H1 (cell line): ENCODE measurements around the gene PLEKHG4. TPM values are rescaled to one million over a fixed set of nuclear protein-coding genes. Genes with fewer than 3 reads are reported as not detected.

Experiments used
- CTCF ChIA-PET: fragments of 300-600 bp; sonication (Branson Sonifier 250); formaldehyde crosslinking; loops from one replicate; lab custom pipeline; 2021; ENCODE audit not compliant: partially characterized antibody; lab: Charles Lee
- POLR2A ChIA-PET: fragments of 300-600 bp; sonication (Branson Sonifier 250); formaldehyde crosslinking; loops from one replicate; lab custom pipeline; 2021; ENCODE audit warnings: inconsistent platforms; ENCODE audit not compliant: partially characterized antibody; lab: Charles Lee
- DNase-seq, 2 experiments: peaks; one replicate each; pipeline versions ENCODE4 v3.0.0 to v3.0.0-alpha.2; 2010 to 2022; ENCODE audit warnings: low spot score in 2 of 2, low read depth in 1 of 2, mixed read lengths in 1 of 2
- FAIRE-seq: peaks from 2 replicates; lab custom pipeline; 2011; peaks lifted over from hg19 to GRCh38; lab: Jason Lieb, UNC
- H2AFZ ChIP-seq: 2 replicates; pipeline ENCODE4 v1.8.1; 2012; ENCODE audit warnings: low read length, inconsistent platforms
- H2AK5ac ChIP-seq: 2 replicates; pipeline ENCODE4 v1.6.1; 2013; ENCODE audit warnings: low read depth, low read length
- H2BK120ac ChIP-seq: replicated peaks from 2 replicates; pipeline ENCODE3; 2013; ENCODE audit warnings: low read depth, low read length, inconsistent platforms
- H2BK12ac ChIP-seq: 2 replicates; pipeline ENCODE4 v1.6.1; 2013; ENCODE audit warnings: low read depth, low read length
- H2BK15ac ChIP-seq: 2 replicates; pipeline ENCODE4 v1.6.1; 2013; ENCODE audit warnings: low read length
- H2BK20ac ChIP-seq: 2 replicates; pipeline ENCODE4 v1.6.1; 2013; ENCODE audit warnings: low read length
- H2BK5ac ChIP-seq: 2 replicates; pipeline ENCODE4 v1.6.1; 2013; ENCODE audit warnings: low read depth, low read length
- H3K14ac ChIP-seq: 2 replicates; pipeline ENCODE4 v1.6.1; 2013; ENCODE audit warnings: inconsistent platforms; ENCODE audit not compliant: insufficient read length
- H3K18ac ChIP-seq: 2 replicates; pipeline ENCODE4 v1.6.1; 2013; ENCODE audit warnings: low read length; ENCODE audit errors: extremely low read depth
- H3K23ac ChIP-seq: 2 replicates; pipeline ENCODE4 v1.6.1; 2013; ENCODE audit warnings: inconsistent platforms; ENCODE audit not compliant: insufficient read length
- H3K23me2 ChIP-seq: 2 replicates; pipeline ENCODE4 v1.6.1; 2013; ENCODE audit warnings: low read depth, low read length
- H3K27ac ChIP-seq: 2 replicates; pipeline ENCODE4 v1.6.1; 2011; ENCODE audit warnings: low read depth, low read length, inconsistent platforms
- H3K27me3 ChIP-seq, 4 experiments: replicated peaks in 1 of 4; 1 replicate in 1 of 4; 2 replicates in 3 of 4; pipeline versions ENCODE4 v1.6.1 to v1.8.1; 2011 to 2013; ENCODE audit warnings: low read length in 3 of 4, mild to moderate bottlenecking in 3 of 4, inconsistent platforms in 2 of 4, mixed read lengths in 2 of 4, moderate library complexity in 1 of 4; ENCODE audit not compliant: control insufficient read depth in 3 of 4, insufficient read depth in 3 of 4; ENCODE audit errors: extremely low read depth in 1 of 4
- H3K36me3 ChIP-seq, 4 experiments: 2 replicates each; pipeline versions ENCODE4 v1.6.1 to v1.8.1; 2011 to 2013; ENCODE audit warnings: mild to moderate bottlenecking in 4 of 4, low read length in 3 of 4, moderate library complexity in 2 of 4, control low read depth in 1 of 4, inconsistent platforms in 1 of 4; ENCODE audit not compliant: insufficient read depth in 4 of 4, control insufficient read depth in 2 of 4
- H3K4ac ChIP-seq: replicated peaks from 2 replicates; pipeline ENCODE3; 2013; ENCODE audit warnings: low read length, low read depth, mixed read lengths, inconsistent platforms; ENCODE audit not compliant: insufficient read length
- H3K4me1 ChIP-seq, 4 experiments: replicated peaks in 1 of 4; 1 replicate in 1 of 4; 2 replicates in 3 of 4; pipeline versions ENCODE4 v1.6.1 to v1.8.1; 2011 to 2013; ENCODE audit warnings: low read length in 3 of 4, inconsistent platforms in 2 of 4, mixed read lengths in 1 of 4; ENCODE audit not compliant: insufficient read depth in 4 of 4, control insufficient read depth in 3 of 4
- H3K4me2 ChIP-seq, 2 experiments: 2 replicates each; pipeline versions ENCODE4 v1.6.1 to v1.8.1; 2011 to 2013; ENCODE audit warnings: low read depth in 2 of 2, low read length in 2 of 2, control low read depth in 1 of 2, inconsistent platforms in 1 of 2, mild to moderate bottlenecking in 1 of 2; ENCODE audit not compliant: insufficient read depth in 1 of 2
- H3K4me3 ChIP-seq, 4 experiments: fragments of 200-600, 300-600 bp in 1 of 4; sonication (generic), shearing (Covaris generic), sonication (Bioruptor Twin) in 1 of 4; 2 replicates each; pipeline versions ENCODE4 v1.5.1 to v1.8.1; 2011 to 2016; ENCODE audit warnings: low read length in 4 of 4, low read depth in 3 of 4, control low read depth in 2 of 4, inconsistent platforms in 2 of 4, mild to moderate bottlenecking in 2 of 4, mixed read lengths in 1 of 4, moderate library complexity in 1 of 4; ENCODE audit not compliant: insufficient read depth in 2 of 4; ENCODE audit errors: extremely low read depth in 1 of 4
- H3K56ac ChIP-seq: replicated peaks from 2 replicates; pipeline ENCODE3; 2013; ENCODE audit warnings: low read depth, mild to moderate bottlenecking, mixed read lengths, low read length, inconsistent platforms; ENCODE audit not compliant: insufficient read length
- H3K79me1 ChIP-seq: 2 replicates; pipeline ENCODE4 v1.6.1; 2013; ENCODE audit warnings: low read depth, low read length, control low read depth
- H3K79me2 ChIP-seq, 2 experiments: 2 replicates each; pipeline versions ENCODE4 v1.6.1 to v1.8.1; 2012 to 2013; ENCODE audit warnings: low read length in 2 of 2, mild to moderate bottlenecking in 2 of 2, inconsistent platforms in 1 of 2; ENCODE audit not compliant: insufficient read depth in 2 of 2, control insufficient read depth in 1 of 2
- H3K9ac ChIP-seq, 4 experiments: replicated peaks in 1 of 4; 1 replicate in 1 of 4; 2 replicates in 3 of 4; pipeline versions ENCODE4 v1.6.1 to v1.8.1; 2011 to 2013; ENCODE audit warnings: low read depth in 3 of 4, low read length in 3 of 4, control low read depth in 2 of 4, mild to moderate bottlenecking in 2 of 4, moderate library complexity in 2 of 4, inconsistent platforms in 1 of 4; ENCODE audit errors: extremely low read depth in 1 of 4
- H3K9me3 ChIP-seq, 2 experiments: 2 replicates each; pipeline versions ENCODE4 v1.6.1 to v1.8.1; 2012 to 2013; ENCODE audit warnings: mild to moderate bottlenecking in 2 of 2, moderate library complexity in 2 of 2, control low read depth in 1 of 2, inconsistent platforms in 1 of 2, low read depth in 1 of 2, low read length in 1 of 2, mixed read lengths in 1 of 2; ENCODE audit not compliant: insufficient read depth in 2 of 2
- H4K20me1 ChIP-seq, 2 experiments: replicated peaks in 1 of 2; 2 replicates each; pipeline versions ENCODE3 to v1.8.1; 2011 to 2013; ENCODE audit warnings: inconsistent platforms in 2 of 2, low read length in 2 of 2, mild to moderate bottlenecking in 1 of 2; ENCODE audit not compliant: insufficient read depth in 2 of 2, control insufficient read depth in 1 of 2
- H4K5ac ChIP-seq: 2 replicates; pipeline ENCODE4 v1.6.1; 2013; ENCODE audit warnings: low read length, low read depth, mixed read lengths, inconsistent platforms; ENCODE audit not compliant: insufficient read length
- H4K8ac ChIP-seq: 2 replicates; pipeline ENCODE4 v1.8.0; 2013; ENCODE audit warnings: mild to moderate bottlenecking, moderate library complexity, low read length, inconsistent platforms; ENCODE audit not compliant: insufficient read depth; ENCODE audit errors: extremely low read depth
- H4K91ac ChIP-seq: replicated peaks from 2 replicates; pipeline ENCODE3; 2013; ENCODE audit warnings: low read length, mixed read lengths, inconsistent platforms; ENCODE audit not compliant: insufficient read length
- CEBPB ChIP-seq: IDR thresholded peaks from 2 replicates; pipeline ENCODE4 v1.6.1; 2012; ENCODE audit warnings: low read depth, low read length
- GABPA ChIP-seq: IDR thresholded peaks from 2 replicates; pipeline ENCODE4 v1.6.1; 2011; ENCODE audit warnings: mild to moderate bottlenecking, low read length, moderate library complexity, borderline replicate concordance; ENCODE audit not compliant: insufficient read depth
- GTF2F1 ChIP-seq: IDR thresholded peaks from 2 replicates; pipeline ENCODE4 v1.6.1; 2012; ENCODE audit warnings: low read depth, low read length, improper control_type of control experiment, borderline replicate concordance
- POLR2A ChIP-seq, 2 experiments: IDR thresholded peaks; 1 replicate in 1 of 2; 2 replicates in 1 of 2; pipeline ENCODE4 v1.6.1; 2011; ENCODE audit warnings: low read depth in 2 of 2, low read length in 2 of 2, mild to moderate bottlenecking in 2 of 2; ENCODE audit errors: control extremely low read depth in 1 of 2
- POU5F1 ChIP-seq: IDR thresholded peaks from 2 replicates; pipeline ENCODE4 v1.6.1; 2011; ENCODE audit warnings: low read depth, mild to moderate bottlenecking, low read length, moderate library complexity
- RBBP5 ChIP-seq: IDR thresholded peaks from 2 replicates; pipeline ENCODE4 v1.7.1; 2012; ENCODE audit warnings: low read depth, mild to moderate bottlenecking, inconsistent platforms, low read length, moderate library complexity, borderline replicate concordance
- RNF2 ChIP-seq: fragments of 200-900, 300-1000 bp; sonication (generic); IDR thresholded peaks from 2 replicates; pipeline ENCODE4 v1.7.1; 2016; ENCODE audit warnings: borderline replicate concordance, low read depth, mild to moderate bottlenecking, antibody characterized with exemption, low read length; ENCODE audit not compliant: poor library complexity, severe bottlenecking; ENCODE audit errors: missing control alignments
- RXRA ChIP-seq: IDR thresholded peaks from 2 replicates; pipeline ENCODE4 v1.6.1; 2011; ENCODE audit warnings: low read depth, mild to moderate bottlenecking, low read length, moderate library complexity; ENCODE audit not compliant: insufficient read depth
- TAF1 ChIP-seq: IDR thresholded peaks from 2 replicates; pipeline ENCODE4 v1.6.1; 2011; ENCODE audit warnings: mild to moderate bottlenecking, low read depth, low read length
- ZNF274 ChIP-seq: IDR thresholded peaks from 2 replicates; pipeline ENCODE4 v1.7.0; 2012; ENCODE audit warnings: low read length, borderline replicate concordance; ENCODE audit errors: extremely low read depth
- WGBS, 2 experiments: shearing (Covaris generic) in 1 of 2; methylation state at CpG; one replicate each; pipeline versions ENCODE4 v1.1.6 to v1.1.7; 2013 to 2015; ENCODE audit warnings: low lambda C conversion rate in 2 of 2, mixed read lengths in 2 of 2, inconsistent platforms in 1 of 2, low coverage in 1 of 2, missing lambda C conversion rate in 1 of 2; ENCODE audit not compliant: insufficient replicate concordance in 2 of 2, insufficient coverage in 1 of 2, insufficient read length in 1 of 2; ENCODE audit errors: extremely low coverage in 1 of 2, missing lambda C conversion rate in 1 of 2; 5-methylcytosine and 5-hydroxymethylcytosine counted together
- polyA plus RNA-seq, 7 experiments: library from polyadenylated mRNA; depleted of rRNA in 3 of 7; stranded (reverse) in 5 of 7; unstranded in 2 of 7; fragments of >200 nt in 5 of 7; fragments of 200-250 nt in 2 of 7; gene quantifications; 1 replicate in 5 of 7; 2 replicates in 1 of 7; 4 replicates in 1 of 7; pipeline versions ENCODE4 v1.2.1 to v1.2.3, GENCODE V29; 2011 to 2013; ENCODE audit warnings: missing spikeins in 2 of 7, mixed read lengths in 2 of 7
- total RNA-seq: library from RNA; stranded (reverse); fragmentation: NEBNext Ultra II Directional; extraction: Animal tissue kit (Norgen Biotek cat#: 25700); gene quantifications from 2 replicates; pipeline ENCODE4 v1.2.1, GENCODE V29; 2021
- TF ChIP-seq, protein P1 (sequence below): IDR thresholded peaks from 2 replicates; pipeline ENCODE4 v1.6.1; 2011; ENCODE audit warnings: low read length, improper control_type of control experiment

Gene PLEKHG4
- total and polyA plus RNA-seq, 2 of the 8 experiments (the other 6 are each of a cell fraction or from before 2014, with no cell fraction given), result 7.7 to 11.1 TPM

DNA sequence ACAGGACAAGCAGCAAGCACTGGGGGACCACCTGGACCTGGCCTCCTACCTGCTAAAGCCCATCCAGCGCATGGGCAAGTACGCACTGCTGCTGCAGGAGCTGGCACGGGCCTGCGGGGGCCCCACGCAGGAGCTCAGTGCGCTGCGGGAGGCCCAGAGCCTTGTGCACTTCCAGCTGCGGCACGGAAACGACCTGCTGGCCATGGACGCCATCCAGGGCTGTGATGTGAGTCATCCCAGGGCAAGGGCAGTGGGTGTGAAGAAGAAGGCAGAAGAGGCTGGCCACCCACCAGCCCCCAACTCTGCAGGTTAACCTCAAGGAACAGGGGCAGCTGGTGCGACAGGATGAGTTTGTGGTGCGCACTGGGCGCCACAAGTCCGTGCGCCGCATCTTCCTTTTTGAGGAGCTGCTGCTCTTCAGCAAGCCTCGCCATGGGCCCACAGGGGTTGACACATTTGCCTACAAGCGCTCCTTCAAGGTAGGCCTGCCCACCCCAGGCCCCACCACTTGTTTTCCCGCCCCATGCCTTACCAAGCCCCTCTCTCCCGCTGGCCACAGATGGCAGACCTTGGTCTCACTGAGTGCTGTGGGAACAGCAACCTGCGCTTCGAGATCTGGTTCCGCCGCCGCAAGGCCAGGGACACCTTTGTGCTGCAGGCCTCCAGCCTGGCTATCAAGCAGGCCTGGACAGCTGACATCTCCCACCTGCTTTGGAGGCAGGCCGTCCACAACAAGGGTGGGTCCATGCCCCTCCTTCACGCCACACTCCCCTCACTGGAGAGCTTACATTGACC, 7.3 kb downstream of the PLEKHG4 start:
- Histone ChIP-seq H3K23ac (no peak overlapping the region), H3K4me1 (peaks cover 0 to 2% (median 0%) of the 10 kb centered on the region in 4 experiments; a peak in 1 of 7 replicates), H2BK15ac (no peak overlapping the region), H3K9ac (no peak overlapping the region), H3K4ac (no peak overlapping the region), H2AFZ (no peak overlapping the region), H3K9me3 (no peaks in the 10 kb centered on the region), H4K5ac (no peak overlapping the region), H3K27me3 (no peaks in the 10 kb centered on the region; a peak in 1 of 7 replicates), H3K14ac (no peak overlapping the region), H2BK120ac (no peak overlapping the region), H3K36me3 (no peaks in the 10 kb centered on the region), H3K4me3 (no peak overlapping the region), H2BK12ac (no peak overlapping the region), H2AK5ac (no peak overlapping the region), H3K79me2 (no peaks in the 10 kb centered on the region), H2BK20ac (no peak overlapping the region), H3K23me2 (no peaks in the 10 kb centered on the region), H3K27ac (no peak overlapping the region), H3K18ac (no peak overlapping the region), H4K20me1 (peaks cover 2 to 9% of the 10 kb centered on the region in 2 experiments), H4K91ac (no peak overlapping the region), H4K8ac (no peak overlapping the region; the same call in 1 of the 2 replicates), H3K79me1 (no peaks in the 10 kb centered on the region), H3K4me2 (no peak overlapping the region), H2BK5ac (no peak overlapping the region), H3K56ac (no peak overlapping the region)
- WGBS, 2 experiments, result 90% methylated on average over 25 of the region's 28 CpGs; no CpG with 5 or more reads in 1 of the 2 experiments
- ChIA-PET CTCF (interaction anchor here (0.5 to 10.5 kb wide), 28 partner anchors 8 to 312 kb away, joined by 3 to 217 read pairs (median 5); partner anchors contain the start of genes KCTD19, LRRC36, TPPP3 and ZDHHC1), POLR2A (interaction anchor here (1.1 to 2.3 kb wide), 5 partner anchors 8 to 109 kb away, joined by 3 to 8 read pairs (median 3); no protein-coding TSS in a partner anchor)
- FAIRE-seq (no peak), DNase-seq (no peak)
- no peak for TF ChIP-seq POLR2A (IDR thresholded peaks at IDR 0.05; ENCODE audit: control extremely low read depth in 1 of 2, low read depth in 2 of 2, low read length in 2 of 2)
- TF ChIP-seq, protein P1, sequence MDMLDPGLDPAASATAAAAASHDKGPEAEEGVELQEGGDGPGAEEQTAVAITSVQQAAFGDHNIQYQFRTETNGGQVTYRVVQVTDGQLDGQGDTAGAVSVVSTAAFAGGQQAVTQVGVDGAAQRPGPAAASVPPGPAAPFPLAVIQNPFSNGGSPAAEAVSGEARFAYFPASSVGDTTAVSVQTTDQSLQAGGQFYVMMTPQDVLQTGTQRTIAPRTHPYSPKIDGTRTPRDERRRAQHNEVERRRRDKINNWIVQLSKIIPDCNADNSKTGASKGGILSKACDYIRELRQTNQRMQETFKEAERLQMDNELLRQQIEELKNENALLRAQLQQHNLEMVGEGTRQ, result no peak
- TF ChIP-seq RXRA, result no peak
- no peak for TF ChIP-seq POU5F1
- TF ChIP-seq ZNF274, result no peak
- no peak for TF ChIP-seq TAF1
- no peak for TF ChIP-seq GABPA
- no peak for TF ChIP-seq GTF2F1
- TF ChIP-seq RNF2, result no peak
- TF ChIP-seq RBBP5, result no peak
- TF ChIP-seq CEBPB, result no peak
